ENCODE measurements around the gene MC5R.
A peak's percentile ranks its signal among the peaks of the same experiment; 100 is the strongest.
"Not testable (repeated sequence)": the region's sequence is repeated elsewhere in the genome, so short reads cannot be mapped to it uniquely, and the experiment has no call there.

The MC5R gene

GRCh38 chr18:13862898-13863297, 38.9 kb downstream of the MC5R start:
- not testable (repeated sequence) for H3K4me1 ChIP-seq (ENCODE audit: insufficient read depth, low read length); H3K36me3 ChIP-seq (ENCODE audit: insufficient read depth, low read depth, low read length); H3K4me3 ChIP-seq (ENCODE audit: low read length); H3K27ac ChIP-seq (ENCODE audit: low read length); H3K9me3 ChIP-seq (ENCODE audit: insufficient read depth, low read depth, low read length); H3K9ac ChIP-seq (ENCODE audit: low read depth, low read length)
- peaks cover 17% of the 10 kb centered on the region for H3K27me3 ChIP-seq (ENCODE audit: insufficient read depth, low read length)

- Histone ChIP-seq H3K4me3 (ENCODE audit: low read length) (peak overlapping the region; percentile 78), H3K27ac (ENCODE audit: low read length) (no peak overlapping the region), H3K4me1 (ENCODE audit: insufficient read depth, low read length) (no peaks in the 10 kb centered on the region; the same call in 1 of the 2 replicates), H3K36me3 (ENCODE audit: insufficient read depth, low read depth, low read length) (no peaks in the 10 kb centered on the region), H3K27me3 (ENCODE audit: insufficient read depth, low read length) (peaks cover 57% of the 10 kb centered on the region), H3K9me3 (ENCODE audit: insufficient read depth, low read depth, low read length) (no peaks in the 10 kb centered on the region), H3K9ac (ENCODE audit: low read depth, low read length) (peak overlapping the region; percentile 60; the same call in 1 of the 2 replicates)
Observed at GRCh38 chr18:13868501-13869271, 44.7 kb downstream of the MC5R start.

- H3K9ac ChIP-seq (ENCODE audit: low read depth, low read length): no peak overlapping the region
- peaks cover 52% of the 10 kb centered on the region for H3K27me3 ChIP-seq (ENCODE audit: insufficient read depth, low read length)
- no peaks in the 10 kb centered on the region for H3K9me3 ChIP-seq (ENCODE audit: insufficient read depth, low read depth, low read length)
- no peaks in the 10 kb centered on the region; the same call in 1 of the 2 replicates for H3K4me1 ChIP-seq (ENCODE audit: insufficient read depth, low read length)
- no peak overlapping the region for H3K27ac ChIP-seq (ENCODE audit: low read length)
- no peaks in the 10 kb centered on the region for H3K36me3 ChIP-seq (ENCODE audit: insufficient read depth, low read depth, low read length)
- no peak overlapping the region for H3K4me3 ChIP-seq (ENCODE audit: low read length)
Observed at GRCh38 chr18:13871701-13872100, 47.8 kb downstream of the MC5R start.

GRCh38 chr18:13872373-13872772, 48.4 kb downstream of the MC5R start:
- H3K4me3 ChIP-seq (ENCODE audit: low read length): no peak overlapping the region
- H3K9me3 ChIP-seq (ENCODE audit: insufficient read depth, low read depth, low read length): no peaks in the 10 kb centered on the region
- no peak overlapping the region for H3K9ac ChIP-seq (ENCODE audit: low read depth, low read length)
- peaks cover 46% of the 10 kb centered on the region for H3K27me3 ChIP-seq (ENCODE audit: insufficient read depth, low read length)
- no peak overlapping the region for H3K27ac ChIP-seq (ENCODE audit: low read length)
- H3K4me1 ChIP-seq (ENCODE audit: insufficient read depth, low read length): peaks cover 1% of the 10 kb centered on the region; the same call in 1 of the 2 replicates
- no peaks in the 10 kb centered on the region for H3K36me3 ChIP-seq (ENCODE audit: insufficient read depth, low read depth, low read length)

GRCh38 chr18:13872932-13873331, 49.0 kb downstream of the MC5R start:
- Histone ChIP-seq H3K4me3 (ENCODE audit: low read length) (no peak overlapping the region), H3K9me3 (ENCODE audit: insufficient read depth, low read depth, low read length) (no peaks in the 10 kb centered on the region), H3K27ac (ENCODE audit: low read length) (no peak overlapping the region), H3K9ac (ENCODE audit: low read depth, low read length) (no peak overlapping the region), H3K27me3 (ENCODE audit: insufficient read depth, low read length) (peaks cover 40% of the 10 kb centered on the region), H3K4me1 (ENCODE audit: insufficient read depth, low read length) (peaks cover 3% of the 10 kb centered on the region; the same call in 1 of the 2 replicates), H3K36me3 (ENCODE audit: insufficient read depth, low read depth, low read length) (no peaks in the 10 kb centered on the region)

GRCh38 chr18:13874558-13874957, 50.6 kb downstream of the MC5R start:
- Histone ChIP-seq H3K9ac (ENCODE audit: low read depth, low read length) (no peak overlapping the region), H3K36me3 (ENCODE audit: insufficient read depth, low read depth, low read length) (no peaks in the 10 kb centered on the region), H3K9me3 (ENCODE audit: insufficient read depth, low read depth, low read length) (no peaks in the 10 kb centered on the region), H3K27ac (ENCODE audit: low read length) (no peak overlapping the region), H3K4me1 (ENCODE audit: insufficient read depth, low read length) (peaks cover 3% of the 10 kb centered on the region; the same call in 1 of the 2 replicates), H3K27me3 (ENCODE audit: insufficient read depth, low read length) (peaks cover 24% of the 10 kb centered on the region), H3K4me3 (ENCODE audit: low read length) (no peak overlapping the region)
